ENCODE results near the gene SPOCK1.

SPOCK1 gene

DNA sequence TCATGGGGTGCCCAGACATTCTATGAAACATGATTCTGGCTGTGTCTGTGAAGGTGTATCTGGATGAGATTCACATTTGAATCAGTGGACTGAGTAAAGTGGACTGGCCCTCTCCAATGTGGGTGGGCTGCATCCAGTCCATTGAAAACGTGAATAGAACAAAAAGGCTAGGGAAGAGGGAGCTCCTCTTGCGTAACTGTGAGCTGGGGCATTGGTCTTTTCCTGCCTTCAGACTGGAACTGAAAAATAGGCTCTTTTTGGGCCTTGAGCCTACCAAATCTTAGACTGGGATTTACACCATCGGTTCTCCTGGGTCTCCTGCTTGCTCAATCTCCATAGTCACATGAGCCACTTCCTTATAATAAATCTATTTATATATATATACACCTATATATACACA is 170.1 kb downstream of the SPOCK1 start:
- DNase-seq (ENCODE audit: low read depth): no peak

DNA sequence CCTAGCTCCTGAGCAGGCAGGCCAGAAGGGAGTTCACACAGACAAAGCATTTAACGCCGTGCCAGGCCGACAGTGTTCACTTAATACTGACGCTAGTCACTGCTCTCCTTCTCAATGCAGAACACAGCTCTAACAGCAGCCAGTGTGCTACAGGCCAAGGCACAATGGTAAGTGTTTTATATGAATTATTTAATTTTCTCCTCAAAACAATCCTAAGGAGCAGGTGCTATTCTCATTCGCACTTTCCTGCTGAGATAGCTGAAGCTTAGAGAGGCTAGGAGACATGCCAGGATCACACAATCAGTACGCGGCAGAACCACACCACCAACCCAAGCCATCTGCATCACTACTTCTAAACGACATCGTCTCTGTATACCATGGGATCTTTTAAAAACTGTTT is 170.7 kb downstream of the SPOCK1 start:
- no peak for DNase-seq (ENCODE audit: low read depth)

DNA sequence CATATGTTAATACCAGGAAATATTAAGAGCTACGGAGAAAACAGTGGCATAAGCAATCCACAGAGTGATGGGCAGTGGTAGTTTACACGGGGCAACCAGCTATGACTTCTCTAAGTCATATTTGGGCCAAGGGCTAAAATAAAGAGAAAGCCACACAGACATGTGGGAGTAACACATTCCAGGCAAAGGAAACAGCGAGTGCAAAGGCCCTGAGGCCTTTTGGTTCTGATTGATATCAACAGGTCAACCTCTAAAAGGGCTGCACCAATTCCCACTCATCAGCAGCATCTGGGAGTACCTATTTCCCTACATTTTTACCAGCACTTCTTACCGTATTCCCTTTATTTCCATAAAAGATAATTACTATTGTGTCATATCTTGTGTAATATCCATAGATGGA is 173.4 kb downstream of the SPOCK1 start:
- no peak for DNase-seq (ENCODE audit: low read depth)

DNA sequence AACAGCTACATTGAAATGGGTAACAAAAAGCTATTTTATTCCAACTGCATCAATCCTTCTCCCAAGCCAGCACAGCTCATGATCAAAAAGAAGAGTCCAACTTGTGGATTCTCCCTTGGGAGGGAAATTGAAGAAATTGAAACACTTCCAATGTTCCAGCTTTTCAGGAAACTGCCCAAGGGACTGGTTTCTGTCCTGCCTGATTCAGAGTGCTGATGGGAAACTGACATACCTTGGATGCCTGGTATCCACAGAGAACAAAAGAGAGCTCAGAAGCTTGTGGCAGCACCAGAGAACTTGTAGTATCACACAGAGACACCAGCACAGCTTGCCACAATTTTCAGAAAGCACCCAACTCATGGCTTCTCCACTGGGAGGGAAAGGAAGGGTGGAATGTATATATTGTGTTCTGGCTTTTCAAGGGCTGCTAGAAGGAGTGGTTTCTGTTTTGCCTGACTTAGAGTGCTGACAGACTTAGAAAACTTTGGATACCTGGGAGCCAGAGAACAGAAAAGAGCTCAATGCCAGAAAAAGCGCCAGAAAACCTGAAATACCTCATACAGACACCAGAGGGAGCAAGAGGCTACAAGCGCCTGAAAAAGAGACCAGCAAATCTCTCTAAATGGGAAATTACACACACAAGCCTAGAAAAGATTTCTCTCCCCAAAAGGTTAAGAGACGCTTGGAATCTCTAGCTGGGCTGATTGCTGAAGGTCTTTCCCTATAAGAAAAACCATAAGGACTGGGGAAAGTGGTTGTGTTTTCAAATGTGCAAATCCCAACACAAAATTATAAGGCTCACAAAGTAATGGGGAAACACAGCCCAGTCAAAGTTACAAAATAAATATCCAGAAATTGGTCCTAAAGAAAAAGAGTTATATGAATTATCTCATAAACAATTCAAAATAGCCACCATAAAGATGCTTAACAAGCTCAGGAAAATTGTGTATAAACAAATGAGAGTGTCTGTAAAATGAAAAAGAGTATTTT is 178.8 kb downstream of the SPOCK1 start:
- no peak for DNase-seq (ENCODE audit: low read depth)

DNA sequence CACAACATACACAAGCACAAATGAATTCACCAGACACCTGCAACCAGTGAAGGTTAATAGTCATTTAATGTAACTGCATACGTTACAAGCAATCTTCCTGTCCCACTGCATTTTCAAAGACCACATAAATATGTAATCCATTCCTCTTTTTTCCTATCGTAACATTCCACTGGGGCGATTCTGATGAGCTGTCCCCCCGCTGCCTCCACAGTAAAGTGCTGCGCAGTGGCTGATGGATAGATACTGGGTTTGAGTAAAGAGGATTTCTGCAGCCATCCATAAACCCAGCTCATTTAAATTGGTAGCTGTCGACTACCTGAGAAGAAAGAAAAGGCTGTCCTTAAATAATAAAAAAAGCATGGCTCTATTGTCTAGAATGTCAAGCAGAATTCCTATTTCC is 181.1 kb downstream of the SPOCK1 start:
- no peak for DNase-seq (ENCODE audit: low read depth)

DNA sequence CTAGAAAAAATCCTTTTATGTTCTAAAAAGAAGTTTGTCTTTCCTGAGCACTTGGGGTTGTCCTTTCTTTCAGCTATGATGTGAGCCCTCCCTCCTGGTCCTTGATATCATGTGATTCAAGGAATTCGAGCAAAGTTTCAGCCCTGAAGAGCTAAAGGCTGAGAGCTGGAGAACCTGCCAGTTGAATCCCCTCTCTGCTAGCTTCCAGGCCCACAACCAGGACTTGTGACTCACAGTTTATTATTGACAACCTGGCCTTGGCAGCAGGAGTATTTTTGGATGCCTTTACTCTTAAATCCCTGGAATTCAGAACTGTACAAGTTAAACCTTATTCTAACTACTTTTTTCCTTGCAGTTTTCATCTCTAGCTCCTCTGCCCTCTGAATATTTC is 182.8 kb downstream of the SPOCK1 start:
- no peak for DNase-seq (ENCODE audit: low read depth)

DNA sequence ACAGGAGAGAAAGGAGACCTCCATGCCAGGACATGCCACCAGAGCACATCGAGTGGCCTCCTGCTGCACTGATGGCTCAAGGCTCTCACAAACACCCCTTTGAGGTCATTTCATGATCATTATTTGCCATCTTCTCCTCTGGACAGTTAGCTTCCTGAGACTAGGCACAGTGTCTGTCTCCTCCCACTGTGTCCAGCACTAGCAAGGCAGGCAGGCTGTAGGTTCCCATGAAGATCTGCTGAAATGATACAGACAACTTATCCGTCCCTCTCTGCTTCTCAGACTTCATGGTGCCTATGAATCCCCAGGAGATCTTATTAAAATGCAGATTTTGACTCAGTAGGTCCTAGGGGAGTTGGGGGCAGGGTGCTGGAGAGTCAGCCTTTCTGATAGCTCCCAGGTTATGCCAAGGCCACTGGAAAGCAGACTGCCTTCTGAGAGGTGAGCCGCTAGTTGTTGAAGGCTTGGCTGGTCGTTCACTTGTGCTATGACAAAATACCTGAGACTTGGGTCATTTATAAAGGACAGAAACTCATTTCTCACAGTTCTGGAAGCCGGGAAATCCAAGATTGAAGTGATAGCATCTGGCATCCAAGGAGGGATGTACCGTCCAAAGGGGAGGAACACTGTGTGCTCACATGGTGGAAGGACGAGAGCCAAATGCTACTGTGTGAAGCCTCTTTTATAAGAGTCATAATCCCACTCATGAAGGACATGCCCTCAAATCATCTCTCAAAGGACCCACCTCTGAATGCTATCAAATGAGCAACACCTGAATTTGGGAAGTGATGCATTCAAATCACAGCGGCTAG is 183.4 kb downstream of the SPOCK1 start:
- DNase-seq (ENCODE audit: low read depth): no peak

DNA sequence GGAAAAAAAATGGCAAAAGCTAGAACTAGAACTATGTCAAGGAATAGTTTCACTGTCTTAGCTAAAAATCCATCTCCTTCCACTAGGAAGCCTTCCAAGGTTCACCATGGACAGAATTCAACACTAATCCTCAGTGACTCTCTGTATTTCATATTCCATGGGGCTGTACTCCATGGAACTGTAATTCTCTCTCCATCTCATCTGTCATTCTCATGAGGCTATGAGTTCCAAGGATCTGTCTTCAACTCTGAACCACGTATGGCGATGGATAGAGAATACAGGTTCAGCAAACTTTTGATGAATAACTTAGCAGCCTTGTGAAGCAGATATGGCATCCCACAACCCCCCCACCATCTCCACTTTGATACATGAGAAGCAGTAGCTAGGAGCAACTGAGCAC is 184.0 kb downstream of the SPOCK1 start:
- no peak for DNase-seq (ENCODE audit: low read depth)

DNA sequence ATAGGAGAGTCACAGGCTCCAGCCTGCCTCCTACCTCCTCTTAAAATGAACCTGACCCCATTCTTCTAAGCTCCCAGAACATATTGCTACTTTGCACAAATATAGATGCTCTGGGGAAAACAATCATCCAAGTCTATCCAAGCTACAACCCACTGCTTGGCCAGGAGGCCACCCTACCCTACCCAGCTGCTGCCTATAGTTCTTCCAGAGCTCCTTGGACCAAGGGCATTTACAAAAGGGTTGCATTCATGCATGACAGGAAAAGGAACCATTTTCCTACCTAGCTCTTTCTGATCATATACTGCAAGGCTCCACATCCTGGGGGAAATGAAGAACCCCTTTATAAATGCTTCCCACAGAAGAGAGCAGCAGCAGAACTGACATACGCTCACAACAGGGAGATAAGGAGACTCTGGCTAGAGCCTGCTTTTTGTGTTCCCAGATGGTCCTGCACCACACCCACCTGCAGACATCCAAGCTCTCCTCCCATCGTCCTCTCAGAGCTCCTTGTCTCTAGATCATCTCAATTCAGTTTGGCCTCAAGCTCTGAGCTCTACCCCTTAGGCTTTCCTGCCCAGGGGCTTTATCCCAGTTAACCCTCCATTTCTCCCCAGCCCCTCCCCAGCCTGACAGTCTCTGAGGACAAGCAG is 185.5 kb downstream of the SPOCK1 start:
- DNase-seq (ENCODE audit: low read depth): no peak

DNA sequence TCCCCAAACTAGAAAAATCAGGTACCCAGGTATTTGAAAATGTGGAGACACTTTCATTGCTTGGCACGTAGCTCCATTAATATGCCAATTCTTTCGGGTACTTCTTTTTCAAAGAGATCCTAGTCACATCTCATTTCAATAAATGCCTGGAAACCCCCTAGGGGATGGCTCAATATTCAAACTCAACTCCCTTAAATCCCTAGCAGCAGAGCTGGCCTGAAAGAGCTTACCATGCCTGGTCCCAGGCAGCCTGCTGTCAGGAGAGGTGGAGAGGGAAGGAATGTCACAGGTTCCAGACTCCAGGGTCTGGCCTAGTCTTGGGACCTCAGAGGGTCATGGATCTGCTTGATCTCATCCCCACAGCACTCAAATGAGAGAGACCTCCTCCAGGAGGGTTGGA is 187.1 kb downstream of the SPOCK1 start:
- DNase-seq (ENCODE audit: low read depth): no peak

DNA sequence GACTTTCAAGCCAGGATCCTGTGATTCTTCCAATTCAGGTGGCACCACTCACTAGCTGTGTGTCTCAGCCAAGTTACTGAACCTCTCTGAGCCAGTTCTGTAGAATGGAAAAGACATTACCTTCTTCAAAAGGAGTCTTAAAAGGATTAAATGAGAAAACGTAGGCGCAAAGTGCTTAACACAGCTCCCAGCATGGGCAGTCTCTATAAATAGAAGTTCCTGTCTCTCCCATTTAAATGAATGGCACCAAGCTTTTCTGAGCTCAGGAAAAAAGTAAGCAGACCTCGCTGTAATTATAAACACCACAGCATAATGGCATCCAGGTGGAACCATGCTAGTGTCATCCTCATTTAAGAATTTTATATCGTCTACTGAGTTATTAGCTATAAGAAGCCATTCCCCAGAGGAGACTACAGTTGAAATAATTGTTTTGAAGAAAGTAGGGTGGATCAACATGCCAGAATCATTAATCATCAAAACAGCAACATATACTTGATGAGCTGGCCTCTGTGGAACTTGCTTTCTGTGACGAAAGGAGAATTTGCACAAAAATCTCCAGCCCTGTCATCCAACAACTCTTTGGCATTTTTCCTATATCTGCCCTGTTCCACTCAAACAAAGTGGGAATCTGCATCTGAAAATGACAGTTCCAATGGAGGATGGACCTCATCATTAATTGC is 188.9 kb downstream of the SPOCK1 start:
- no peak for DNase-seq (ENCODE audit: low read depth)

DNA sequence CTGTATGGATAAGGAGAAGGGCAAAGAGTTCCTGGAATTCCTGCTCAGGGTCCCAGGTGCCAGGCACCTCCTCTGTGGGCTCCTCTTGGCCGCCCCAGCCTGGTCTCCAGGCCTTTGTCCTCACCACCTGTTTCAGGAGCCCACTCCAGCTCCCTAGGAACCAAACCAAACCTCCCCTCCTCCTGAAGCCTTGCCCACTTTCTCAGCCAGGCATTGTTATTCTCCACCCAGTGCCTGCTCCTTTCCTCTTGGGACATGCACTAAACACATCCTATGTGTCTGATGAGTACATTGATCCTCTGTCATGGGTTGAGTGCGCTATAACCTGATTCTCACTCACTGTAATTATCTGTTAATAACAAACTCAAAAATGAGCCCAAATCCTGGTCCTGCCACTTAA is 189.8 kb downstream of the SPOCK1 start:
- DNase-seq (ENCODE audit: low read depth): no peak

DNA sequence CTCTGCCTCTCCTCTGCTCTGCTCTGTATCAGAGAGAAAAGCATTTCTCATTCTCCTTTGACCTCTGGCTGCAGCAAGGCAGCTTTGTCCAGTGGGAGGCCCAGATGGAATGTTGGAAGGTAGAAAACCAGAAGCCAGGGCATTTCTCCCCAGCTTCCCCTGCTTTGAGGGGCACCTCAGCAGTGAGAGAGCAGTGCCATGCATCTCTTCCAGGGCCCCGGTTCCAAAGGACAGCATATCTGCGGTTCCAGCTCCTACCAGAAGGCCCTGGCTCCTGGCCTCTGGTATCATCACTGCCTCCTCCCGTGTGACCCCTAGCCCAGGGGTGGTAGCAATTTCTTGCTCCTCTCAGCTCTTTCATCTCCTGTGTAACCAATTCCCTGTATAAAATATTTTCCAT is 190.8 kb downstream of the SPOCK1 start:
- DNase-seq (ENCODE audit: low read depth): no peak

DNA sequence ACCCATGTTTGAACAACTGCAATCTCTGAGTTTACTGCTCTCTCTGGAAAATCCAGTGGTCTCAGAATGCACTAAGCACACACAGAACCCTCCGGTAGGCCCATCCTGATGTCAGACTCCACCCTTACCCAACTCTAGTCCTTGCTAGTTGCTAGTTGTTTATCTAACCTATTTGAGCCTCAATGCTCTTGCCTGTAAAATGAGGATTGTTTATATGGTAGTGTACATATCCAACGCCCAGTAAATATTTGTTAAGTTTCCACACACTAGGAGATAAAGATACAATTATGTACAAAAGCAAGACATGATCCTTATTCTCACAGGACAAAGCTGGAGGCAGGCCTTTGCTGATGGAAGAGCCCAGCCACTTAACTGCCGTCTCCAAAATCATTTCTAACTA is 192.2 kb downstream of the SPOCK1 start:
- DNase-seq (ENCODE audit: low read depth): no peak

DNA sequence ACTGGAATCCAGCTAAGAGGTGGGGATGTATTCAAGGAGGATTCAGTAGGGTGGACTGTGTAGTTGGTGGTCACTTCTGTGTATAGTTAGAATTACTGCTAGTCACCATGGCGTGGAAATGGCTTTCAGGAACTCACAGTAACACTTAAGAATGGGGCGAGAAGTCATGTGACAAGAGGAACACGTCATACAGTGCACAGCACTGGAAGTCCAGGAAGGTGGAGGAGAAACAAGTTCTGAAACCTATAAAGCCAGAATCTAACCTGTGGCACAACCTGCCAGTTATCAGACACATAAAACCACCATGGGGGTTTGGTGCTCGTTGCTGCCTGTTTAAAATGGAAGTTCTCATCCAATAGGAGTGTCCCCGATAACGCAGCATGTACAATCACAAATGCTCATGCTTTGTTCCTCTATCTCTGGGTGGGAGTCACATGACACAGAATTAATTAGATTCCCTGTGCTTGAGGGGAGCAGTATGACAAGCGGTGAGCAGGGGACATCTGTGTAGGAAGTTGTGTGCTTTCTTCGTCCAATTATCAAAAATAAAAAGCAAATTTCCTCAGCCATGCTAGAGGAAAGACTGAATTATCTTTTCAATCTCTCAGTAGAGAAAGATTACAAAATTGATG is 193.0 kb downstream of the SPOCK1 start:
- DNase-seq (ENCODE audit: low read depth): no peak

DNA sequence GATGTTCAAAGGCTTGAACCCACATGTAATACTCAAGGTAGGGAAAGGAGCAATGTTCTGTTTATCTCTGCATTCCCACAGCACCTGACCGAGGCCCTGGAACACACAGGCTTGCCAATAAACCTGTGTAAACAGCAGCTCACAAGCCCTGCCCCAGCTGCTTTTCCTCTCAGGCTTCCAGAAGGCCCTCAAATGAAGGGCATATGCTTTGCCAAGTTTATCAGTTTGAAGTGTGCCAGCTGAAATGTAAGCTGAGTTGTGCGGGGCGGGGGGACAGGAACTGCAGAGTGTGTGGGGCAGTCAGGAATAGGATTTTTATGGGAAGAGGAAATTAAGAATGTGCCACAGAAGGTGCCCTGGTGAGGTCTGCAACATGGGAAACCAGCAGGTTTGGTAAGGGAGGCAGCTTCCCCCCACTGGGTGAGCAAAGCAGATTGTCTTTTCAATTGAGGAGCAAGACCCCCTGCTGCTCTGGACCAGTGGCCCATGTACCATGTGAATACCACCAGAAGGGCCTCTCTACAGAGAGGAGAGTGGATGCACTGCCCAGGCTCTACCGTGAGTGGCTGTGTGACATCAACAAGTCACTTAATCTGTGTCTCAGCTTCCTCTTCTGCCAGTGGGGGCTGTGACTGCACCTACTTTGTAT is 194.8 kb downstream of the SPOCK1 start:
- no peak for DNase-seq (ENCODE audit: low read depth)

DNA sequence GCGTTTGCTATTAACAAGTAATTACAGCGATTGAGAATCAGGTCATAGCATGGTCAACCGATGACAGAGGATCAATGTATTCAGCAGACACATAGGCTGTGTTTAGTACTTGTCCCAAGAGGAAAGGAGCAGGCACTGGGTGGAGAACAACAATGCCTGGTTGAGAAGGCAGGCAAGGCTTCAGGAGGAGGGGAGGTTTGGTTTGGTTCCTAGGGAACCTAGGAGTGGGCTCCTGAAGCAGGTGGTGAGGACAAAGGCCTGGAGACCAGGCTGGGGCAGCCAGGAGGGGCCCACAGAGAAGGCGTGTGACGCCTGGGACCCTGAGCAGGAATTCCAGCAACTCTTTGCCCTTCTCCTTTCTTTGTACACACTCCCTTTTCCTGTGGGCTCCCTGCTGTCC is 195.6 kb downstream of the SPOCK1 start:
- DNase-seq (ENCODE audit: low read depth): no peak

DNA sequence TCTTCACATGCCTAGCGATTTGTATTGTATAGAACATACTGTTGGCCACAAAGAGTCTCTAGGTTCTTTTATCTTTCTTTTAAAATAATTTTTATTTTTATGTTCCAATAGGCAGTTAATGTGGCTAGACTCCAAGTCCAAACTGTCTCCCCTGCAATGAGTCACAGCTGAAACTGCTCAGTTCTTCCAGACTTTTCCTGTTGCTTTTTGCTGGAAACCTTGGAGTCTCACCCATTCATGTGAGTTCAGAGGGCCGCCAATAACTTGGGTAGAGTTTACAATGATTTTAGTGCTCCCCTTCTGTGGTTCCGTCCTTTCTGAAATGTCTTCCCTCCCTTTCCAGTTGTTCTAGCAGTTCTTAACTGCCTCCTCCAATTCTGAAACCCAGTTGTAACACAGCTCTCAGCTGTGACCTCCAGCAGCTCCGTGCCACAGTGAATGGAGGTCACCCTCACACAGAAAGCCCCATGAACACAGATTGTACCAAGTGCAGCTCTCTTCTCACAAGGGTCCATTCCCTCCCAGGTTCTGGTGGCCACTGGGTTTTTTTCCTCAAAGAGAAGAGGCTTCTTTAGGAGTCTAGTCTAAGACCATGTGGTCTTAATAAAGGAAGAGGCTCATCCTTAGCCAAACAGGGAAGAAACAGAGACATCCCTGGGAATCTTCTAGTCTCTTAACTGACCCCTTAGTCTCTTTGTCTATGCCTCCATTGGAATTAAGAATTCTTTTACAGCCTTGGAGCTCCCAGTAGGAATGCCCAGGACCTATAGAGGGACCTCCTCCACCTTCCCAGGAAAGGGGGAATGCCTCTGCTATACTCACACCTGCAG is 198.5 kb downstream of the SPOCK1 start:
- DNase-seq (ENCODE audit: low read depth): no peak

DNA sequence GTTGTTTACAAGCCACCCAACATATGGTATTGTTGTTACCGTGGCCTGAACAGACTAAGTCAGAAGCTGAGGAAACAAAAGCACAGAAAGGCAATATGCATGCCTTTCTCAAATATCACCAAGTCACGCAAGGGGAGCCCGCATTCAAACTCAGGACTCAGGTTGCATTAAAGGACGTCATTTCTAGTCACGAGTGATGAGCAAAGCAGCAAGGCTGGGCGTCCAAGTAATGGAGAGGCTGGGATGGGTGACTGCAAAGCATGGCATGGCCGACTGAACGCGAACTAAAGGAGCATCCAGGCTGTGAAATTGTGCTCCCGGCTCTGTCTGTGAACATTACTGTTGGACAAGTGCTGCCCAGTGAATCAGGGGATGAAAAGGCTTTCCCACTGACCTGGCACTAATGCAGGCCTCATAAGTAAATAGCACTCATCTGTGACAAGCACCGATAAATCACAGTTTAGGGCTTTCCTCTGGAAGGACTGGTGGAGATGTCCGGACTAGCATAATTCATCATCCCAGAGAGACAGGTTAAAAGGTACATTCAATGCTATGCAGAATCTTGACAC is 202.8 kb downstream of the SPOCK1 start:
- DNase-seq (ENCODE audit: low read depth): no peak

DNA sequence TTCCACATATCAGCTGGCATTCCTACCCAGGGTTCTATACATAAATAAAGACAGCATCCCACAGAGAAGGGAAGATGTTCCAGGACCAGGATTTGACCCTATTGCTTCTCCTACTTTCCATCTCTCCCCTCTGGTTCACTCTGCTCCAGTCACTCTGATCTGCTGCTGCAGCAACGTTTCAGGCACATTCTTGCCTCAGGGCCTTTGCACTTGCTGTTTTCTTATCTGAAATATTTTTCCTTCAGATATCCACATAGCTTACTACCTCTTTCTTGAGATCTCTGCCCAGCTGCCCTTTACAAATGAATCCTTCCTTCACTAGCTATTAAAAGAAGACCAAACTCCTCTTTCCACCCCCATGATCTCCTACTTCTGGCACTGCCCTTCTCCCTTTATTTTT is 204.5 kb downstream of the SPOCK1 start:
- DNase-seq (ENCODE audit: low read depth): no peak

Data from stimulated activated CD8-positive, alpha-beta memory T cell treated with anti-CD3 and anti-CD28 coated beads, Interleukin-7, amount 100 ng/mL, for 24 hours (primary cell).